Endothelial cell of umbilical vein (primary cell): Measurements from ENCODE around the gene KIAA0408. TPM values are rescaled to one million over a fixed set of nuclear protein-coding genes. Genes with fewer than 3 reads are reported as not detected.
A peak's percentile ranks its signal among the peaks of the same experiment; 100 is the strongest.
"Not testable (repeated sequence)": the region's sequence is repeated elsewhere in the genome, so short reads cannot be mapped to it uniquely, and the experiment has no call there.

Experiments used
- BruUV-seq: library from RNA; stranded (reverse); fragments of 400-500 nt; replicated peaks from 2 replicates; lab custom pipeline; 2021; lab: Mats Ljungman, UMichigan
- CTCF ChIA-PET: fragments of 300-600, 350-600 bp; sonication (Branson Sonifier 250); formaldehyde crosslinking; loops from one replicate; lab custom pipeline; 2021; ENCODE audit warnings: antibody characterized with exemption, inconsistent platforms; lab: Charles Lee
- POLR2A ChIA-PET: fragments of 300-600, 350-600 bp; sonication (Branson Sonifier 250); formaldehyde crosslinking; loops from one replicate; lab custom pipeline; 2021; ENCODE audit warnings: antibody characterized with exemption, inconsistent platforms; lab: Charles Lee
- DNase-seq: peaks from one replicate; pipeline ENCODE4 v3.0.0-alpha.2; 2011; ENCODE audit warnings: low read depth, low spot score
- FAIRE-seq: peaks from 2 replicates; lab custom pipeline; 2011; peaks lifted over from hg19 to GRCh38; lab: Jason Lieb, UNC
- H2AFZ ChIP-seq: 2 replicates; pipeline ENCODE4 v1.6.0; 2012; ENCODE audit warnings: low read depth, low read length, control low read depth, inconsistent platforms
- H3K27ac ChIP-seq: 2 replicates; pipeline ENCODE4 v1.5.1; 2011; ENCODE audit warnings: low read depth, mild to moderate bottlenecking, control low read depth, low read length, moderate library complexity; ENCODE audit not compliant: insufficient read depth
- H3K27me3 ChIP-seq, 2 experiments: 2 replicates each; pipeline versions ENCODE4 v1.6.0 to v1.6.1; 2011; ENCODE audit warnings: low read length in 2 of 2, mixed read lengths in 1 of 2; ENCODE audit not compliant: control insufficient read depth in 2 of 2, insufficient read depth in 2 of 2
- H3K36me3 ChIP-seq, 2 experiments: 2 replicates in 1 of 2; 3 replicates in 1 of 2; pipeline ENCODE4 v1.5.1; 2011; ENCODE audit warnings: low read length in 2 of 2, mild to moderate bottlenecking in 1 of 2, moderate library complexity in 1 of 2; ENCODE audit not compliant: control insufficient read depth in 2 of 2, insufficient read depth in 2 of 2; ENCODE audit errors: extremely low read depth in 1 of 2
- H3K4me1 ChIP-seq: 3 replicates; pipeline ENCODE4 v1.5.1; 2011; ENCODE audit warnings: mild to moderate bottlenecking, low read length; ENCODE audit not compliant: control insufficient read depth, insufficient read depth; ENCODE audit errors: extremely low read depth
- H3K4me2 ChIP-seq: 2 replicates; pipeline ENCODE4 v1.6.1; 2011; ENCODE audit warnings: low read length, control low read depth, mixed read lengths; ENCODE audit not compliant: insufficient read depth
- H3K4me3 ChIP-seq, 3 experiments: fragments of 200-600 bp in 1 of 3; sonication (generic), shearing (Covaris generic) in 1 of 3; replicated peaks in 1 of 3; 2 replicates each; pipeline ENCODE4 v1.5.1; 2011 to 2016; ENCODE audit warnings: control low read depth in 3 of 3, low read length in 3 of 3, mild to moderate bottlenecking in 2 of 3, inconsistent platforms in 1 of 3, low read depth in 1 of 3, moderate library complexity in 1 of 3; ENCODE audit not compliant: insufficient read depth in 1 of 3
- H3K79me2 ChIP-seq: 2 replicates; pipeline ENCODE4 v1.6.0; 2012; ENCODE audit warnings: low read length, inconsistent platforms; ENCODE audit not compliant: control insufficient read depth, insufficient read depth
- H3K9ac ChIP-seq: replicated peaks from 2 replicates; pipeline ENCODE3; 2011; ENCODE audit warnings: low read length, control low read depth; ENCODE audit not compliant: insufficient read depth; ENCODE audit errors: extremely low read depth
- H3K9me1 ChIP-seq: replicated peaks from 3 replicates; pipeline ENCODE4 v1.6.0; 2011; ENCODE audit warnings: mild to moderate bottlenecking, low read length; ENCODE audit not compliant: control insufficient read depth, insufficient read depth; ENCODE audit errors: extremely low read depth
- H3K9me3 ChIP-seq: replicated peaks from 2 replicates; pipeline ENCODE4 v1.5.1; 2012; ENCODE audit warnings: low read length, inconsistent platforms; ENCODE audit not compliant: control insufficient read depth, insufficient read depth
- H4K20me1 ChIP-seq: replicated peaks from 2 replicates; pipeline ENCODE3; 2011; ENCODE audit warnings: mild to moderate bottlenecking, low read length; ENCODE audit not compliant: control insufficient read depth, insufficient read depth; ENCODE audit errors: extremely low read depth
- EZH2 ChIP-seq: IDR thresholded peaks from 2 replicates; pipeline ENCODE4 v1.6.1; 2012; ENCODE audit warnings: borderline replicate concordance, low read depth, mild to moderate bottlenecking, moderate library complexity, low read length, inconsistent platforms; ENCODE audit not compliant: severe bottlenecking
- FOS ChIP-seq: IDR thresholded peaks from 2 replicates; pipeline ENCODE4 v1.6.1; 2011; ENCODE audit warnings: mild to moderate bottlenecking, low read length, moderate library complexity, borderline replicate concordance; ENCODE audit not compliant: insufficient read depth
- GATA2 ChIP-seq: IDR thresholded peaks from 2 replicates; pipeline ENCODE4 v1.7.0; 2011; ENCODE audit warnings: low read depth, mild to moderate bottlenecking, moderate library complexity, mixed read lengths, low read length; ENCODE audit not compliant: insufficient read length, insufficient read depth
- JUN ChIP-seq: IDR thresholded peaks from 2 replicates; pipeline ENCODE4 v1.6.1; 2011; ENCODE audit warnings: borderline replicate concordance, low read depth; ENCODE audit not compliant: insufficient read length, insufficient read depth
- MYC ChIP-seq: IDR thresholded peaks from one replicate; pipeline ENCODE4 v1.6.1; 2011; ENCODE audit warnings: mild to moderate bottlenecking, low read depth, low read length
- POLR2A ChIP-seq: IDR thresholded peaks from 2 replicates; pipeline ENCODE4 v1.6.1; 2012; ENCODE audit warnings: low read depth, mild to moderate bottlenecking, control low read depth, low read length
- POLR2AphosphoS5 ChIP-seq: IDR thresholded peaks from 2 replicates; pipeline ENCODE4 v1.6.1; 2012; ENCODE audit warnings: low read depth, mild to moderate bottlenecking, control low read depth, low read length, moderate library complexity; ENCODE audit not compliant: insufficient read depth
- dilution Hi-C: fragments of 300-500 bp; cut with MboI; formaldehyde crosslinking; loops from one replicate; pipeline ENCODE4 v1.15.0; 2019; ENCODE audit warnings: low sequenced_read_pairs; ENCODE audit not compliant: extremely low pct_ligation_motif_present
- intact Hi-C: fragments of 100-400 bp; cut with micrococcal nuclease; formaldehyde crosslinking; loops from one replicate; pipeline ENCODE4 v1.10.0; 2022
- polyA plus RNA-seq, 4 experiments: library from polyadenylated mRNA; depleted of rRNA in 3 of 4; stranded (reverse) in 3 of 4; unstranded in 1 of 4; fragments of >200 nt; gene quantifications; 2 replicates each; pipeline versions ENCODE4 v1.2.1 to v1.2.3, GENCODE V29; 2011 to 2012; ENCODE audit warnings: missing spikeins in 1 of 4
- total RNA-seq: library from RNA; stranded (reverse); gene quantifications from 2 replicates; pipeline ENCODE4 v1.2.3, GENCODE V29; 2021
- TF ChIP-seq, protein P1 (sequence below): IDR thresholded peaks from 2 replicates; pipeline ENCODE4 v1.6.1; 2011; ENCODE audit not compliant: insufficient read depth, insufficient read length
- TF ChIP-seq, protein P2 (sequence below), 2 donors: IDR thresholded peaks; 1 replicate in 1 of 2; 2 replicates in 1 of 2; pipeline ENCODE4 v1.5.1; 2011; ENCODE audit warnings: low read length in 2 of 2, mild to moderate bottlenecking in 2 of 2, moderate library complexity in 2 of 2, control low read depth in 1 of 2, inconsistent platforms in 1 of 2, low read depth in 1 of 2; ENCODE audit not compliant: insufficient read depth in 1 of 2; ENCODE audit errors: extremely low read depth in 1 of 2

The KIAA0408 gene
- total and polyA plus RNA-seq, 2 donors (not counting 3 experiments of a cell fraction or from before 2014, with no cell fraction given) = not detected

DNA sequence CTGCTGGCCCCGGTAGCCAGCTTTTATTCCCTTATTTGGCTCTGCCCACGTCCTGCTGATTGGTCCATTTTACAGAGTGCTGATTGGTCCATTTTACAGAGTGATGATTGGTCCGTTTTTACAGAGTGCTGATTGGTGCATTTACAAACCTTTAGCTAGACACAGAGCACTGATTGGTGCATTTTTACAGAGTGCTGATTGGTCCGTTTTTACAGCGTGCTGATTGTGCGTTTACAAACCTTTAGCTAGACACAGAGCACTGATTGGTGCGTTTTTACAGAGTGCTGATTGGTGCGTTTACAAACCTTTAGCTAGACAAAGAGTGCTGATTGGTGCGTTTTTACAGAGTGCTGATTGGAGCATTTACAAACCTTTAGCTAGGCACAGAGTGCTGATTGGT, 30.6 kb downstream of the KIAA0408 start:
- H3K9me1 ChIP-seq, H3K27me3 ChIP-seq, dilution Hi-C loops, intact Hi-C loops, H3K4me2 ChIP-seq, H2AFZ ChIP-seq, H3K9me3 ChIP-seq, H3K79me2 ChIP-seq, H3K4me1 ChIP-seq, FAIRE-seq, BruUV-seq, H3K27ac ChIP-seq, DNase-seq, POLR2A ChIA-PET, H4K20me1 ChIP-seq, H3K36me3 ChIP-seq, H3K9ac ChIP-seq, H3K4me3 ChIP-seq: not testable (repeated sequence)
- CTCF ChIA-PET = interaction anchor here (1.1 kb wide), 1 partner anchor 8 kb away, joined by 3 read pairs; no protein-coding TSS in a partner anchor

DNA sequence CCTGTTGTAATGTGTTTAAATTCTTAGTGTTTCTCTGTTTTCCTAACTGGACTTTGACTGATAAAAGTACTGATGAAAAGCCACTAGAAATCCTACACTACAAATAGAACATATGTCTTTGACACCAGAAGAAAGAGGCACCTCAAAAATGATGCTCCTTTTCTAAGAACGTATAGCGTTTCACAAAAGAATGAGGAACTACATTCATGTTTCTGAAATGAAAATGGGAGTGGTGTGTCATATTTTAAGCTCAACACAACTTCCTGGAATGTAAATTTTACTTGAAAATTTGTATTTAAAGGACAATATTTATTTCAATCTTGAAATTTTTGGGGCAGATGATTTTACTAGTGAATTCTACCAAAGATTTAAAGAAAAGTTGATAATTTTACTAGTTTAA, 35.3 kb downstream of the KIAA0408 start:
- no peak overlapping the region for H2AFZ ChIP-seq

DNA sequence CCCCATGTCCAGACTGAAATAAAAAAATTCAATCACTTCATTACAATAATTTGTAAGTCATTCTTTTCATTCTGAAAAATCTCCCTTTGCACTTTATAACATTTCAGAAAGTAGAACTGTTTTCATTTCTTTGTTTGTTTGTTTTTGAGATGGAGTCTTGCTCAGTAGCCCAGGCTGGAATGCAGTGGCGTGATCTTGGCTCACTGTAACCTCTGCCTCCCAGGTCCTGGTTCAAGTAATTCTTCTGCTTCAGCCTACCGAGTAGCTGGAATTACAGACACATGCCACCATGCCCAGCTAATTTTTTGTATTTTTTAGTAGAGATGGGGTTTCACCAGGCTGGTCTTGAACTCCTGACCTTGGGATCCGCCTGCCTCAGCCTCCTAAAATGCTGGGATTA, 38.0 kb downstream of the KIAA0408 start:
- H3K9ac ChIP-seq, H3K9me3 ChIP-seq, H3K79me2 ChIP-seq, H3K36me3 ChIP-seq, H3K27me3 ChIP-seq, BruUV-seq, H3K4me2 ChIP-seq, DNase-seq, dilution Hi-C loops, H2AFZ ChIP-seq, FAIRE-seq, intact Hi-C loops, H3K4me3 ChIP-seq, H3K9me1 ChIP-seq, POLR2A ChIA-PET, H4K20me1 ChIP-seq: not testable (repeated sequence)
- Histone ChIP-seq H3K27ac (peak overlapping the region; percentile 83), H3K4me1 (peaks cover 13% of the 10 kb centered on the region)
- CTCF ChIA-PET = interaction anchor here (0.6 to 2.2 kb wide), 8 partner anchors 13 to 155 kb away, joined by 3 to 13 read pairs (median 6); partner anchors contain the start of gene RNF146

More for the DNA sequence above, 35.3 kb downstream of the KIAA0408 start:
- FAIRE-seq = no peak
- no peak for DNase-seq
- peaks cover 13% of the 10 kb centered on the region for H3K4me1 ChIP-seq
- no peak for TF ChIP-seq FOS
- no peak for TF ChIP-seq MYC
- no peak for TF ChIP-seq JUN
- TF ChIP-seq POLR2AphosphoS5 = no peak
- TF ChIP-seq, protein P1, sequence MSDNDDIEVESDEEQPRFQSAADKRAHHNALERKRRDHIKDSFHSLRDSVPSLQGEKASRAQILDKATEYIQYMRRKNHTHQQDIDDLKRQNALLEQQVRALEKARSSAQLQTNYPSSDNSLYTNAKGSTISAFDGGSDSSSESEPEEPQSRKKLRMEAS = no peak
- TF ChIP-seq EZH2 = no peak
- no peak for TF ChIP-seq GATA2
- TF ChIP-seq, protein P2, sequence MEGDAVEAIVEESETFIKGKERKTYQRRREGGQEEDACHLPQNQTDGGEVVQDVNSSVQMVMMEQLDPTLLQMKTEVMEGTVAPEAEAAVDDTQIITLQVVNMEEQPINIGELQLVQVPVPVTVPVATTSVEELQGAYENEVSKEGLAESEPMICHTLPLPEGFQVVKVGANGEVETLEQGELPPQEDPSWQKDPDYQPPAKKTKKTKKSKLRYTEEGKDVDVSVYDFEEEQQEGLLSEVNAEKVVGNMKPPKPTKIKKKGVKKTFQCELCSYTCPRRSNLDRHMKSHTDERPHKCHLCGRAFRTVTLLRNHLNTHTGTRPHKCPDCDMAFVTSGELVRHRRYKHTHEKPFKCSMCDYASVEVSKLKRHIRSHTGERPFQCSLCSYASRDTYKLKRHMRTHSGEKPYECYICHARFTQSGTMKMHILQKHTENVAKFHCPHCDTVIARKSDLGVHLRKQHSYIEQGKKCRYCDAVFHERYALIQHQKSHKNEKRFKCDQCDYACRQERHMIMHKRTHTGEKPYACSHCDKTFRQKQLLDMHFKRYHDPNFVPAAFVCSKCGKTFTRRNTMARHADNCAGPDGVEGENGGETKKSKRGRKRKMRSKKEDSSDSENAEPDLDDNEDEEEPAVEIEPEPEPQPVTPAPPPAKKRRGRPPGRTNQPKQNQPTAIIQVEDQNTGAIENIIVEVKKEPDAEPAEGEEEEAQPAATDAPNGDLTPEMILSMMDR (IDR thresholded peaks at IDR 0.05; ENCODE audit: extremely low read depth in 1 of 2, insufficient read depth in 1 of 2, low read depth in 1 of 2, low read length in 2 of 2) = no peak
- no peak for TF ChIP-seq POLR2A
- H3K27me3 ChIP-seq = no peaks in the 10 kb centered on the region
- no peaks in the 10 kb centered on the region for H3K9me3 ChIP-seq
- dilution Hi-C loops = no loop called here
- no peaks in the 10 kb centered on the region for H3K36me3 ChIP-seq
- no peak overlapping the region for H3K9ac ChIP-seq
- no TSS peak for BruUV-seq
- no peak overlapping the region for H3K4me3 ChIP-seq
- H3K27ac ChIP-seq = no peak overlapping the region
- ChIA-PET POLR2A (no interaction called here), CTCF (interaction anchor here (1.7 kb wide), 1 partner anchor 92 kb away, joined by 6 read pairs; no protein-coding TSS in a partner anchor)
- no peaks in the 10 kb centered on the region for H4K20me1 ChIP-seq
- intact Hi-C loops = no loop called here
- peaks cover 2% of the 10 kb centered on the region for H3K9me1 ChIP-seq
- H3K79me2 ChIP-seq = no peaks in the 10 kb centered on the region
- H3K4me2 ChIP-seq = no peak overlapping the region
